C4-2B (cell line): ENCODE measurements around the gene CLEC14A.

ENCODE experiments used
- ZFX ChIP-seq: fragments of 450-650 bp; IDR thresholded peaks from 2 replicates; pipeline ENCODE4 v1.6.1; 2017
- TF ChIP-seq, protein P1 (sequence below): fragments of 450-650 bp; conservative IDR thresholded peaks from 2 replicates; pipeline ENCODE4 v1.5.1; 2017; ENCODE audit warnings: mild to moderate bottlenecking

DNA sequence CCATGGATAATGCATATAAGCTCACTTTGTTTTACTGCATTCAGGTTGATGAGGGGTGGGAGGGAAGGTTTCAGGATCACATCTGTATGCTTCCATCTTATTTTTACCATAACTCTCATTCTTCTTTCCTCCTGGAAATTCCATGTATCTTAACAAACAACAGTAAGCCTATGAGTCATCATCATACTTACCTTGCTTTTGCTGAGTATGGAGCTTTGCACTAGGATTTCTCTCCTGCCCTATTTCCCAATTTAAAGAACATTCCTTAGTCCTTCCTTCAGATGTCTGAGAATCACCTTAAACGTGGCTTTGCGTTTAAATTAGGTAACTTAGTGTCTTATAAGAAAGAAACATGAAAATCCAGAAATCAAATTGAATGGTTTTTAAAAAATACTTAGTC is 1.6 kb upstream of the CLEC14A start:
- TF ChIP-seq, protein P1, sequence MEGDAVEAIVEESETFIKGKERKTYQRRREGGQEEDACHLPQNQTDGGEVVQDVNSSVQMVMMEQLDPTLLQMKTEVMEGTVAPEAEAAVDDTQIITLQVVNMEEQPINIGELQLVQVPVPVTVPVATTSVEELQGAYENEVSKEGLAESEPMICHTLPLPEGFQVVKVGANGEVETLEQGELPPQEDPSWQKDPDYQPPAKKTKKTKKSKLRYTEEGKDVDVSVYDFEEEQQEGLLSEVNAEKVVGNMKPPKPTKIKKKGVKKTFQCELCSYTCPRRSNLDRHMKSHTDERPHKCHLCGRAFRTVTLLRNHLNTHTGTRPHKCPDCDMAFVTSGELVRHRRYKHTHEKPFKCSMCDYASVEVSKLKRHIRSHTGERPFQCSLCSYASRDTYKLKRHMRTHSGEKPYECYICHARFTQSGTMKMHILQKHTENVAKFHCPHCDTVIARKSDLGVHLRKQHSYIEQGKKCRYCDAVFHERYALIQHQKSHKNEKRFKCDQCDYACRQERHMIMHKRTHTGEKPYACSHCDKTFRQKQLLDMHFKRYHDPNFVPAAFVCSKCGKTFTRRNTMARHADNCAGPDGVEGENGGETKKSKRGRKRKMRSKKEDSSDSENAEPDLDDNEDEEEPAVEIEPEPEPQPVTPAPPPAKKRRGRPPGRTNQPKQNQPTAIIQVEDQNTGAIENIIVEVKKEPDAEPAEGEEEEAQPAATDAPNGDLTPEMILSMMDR = no peak
- no peak for TF ChIP-seq ZFX
